Transverse colon (tissue), 4 donors: ENCODE results near the gene SFT2D2. TPM values are rescaled to one million over a fixed set of nuclear protein-coding genes. Genes with fewer than 3 reads are reported as not detected.

Experiments
- DNase-seq: peaks from one replicate; pipeline ENCODE4 v3.0.0-alpha.2; 2019
- H3K27ac ChIP-seq, 4 donors: fragments of 200-600 bp; sonication (generic); 2 replicates each; pipeline ENCODE4 v1.5.1; 2016 to 2018; ENCODE audit warnings: inconsistent platforms in 4 of 4
- H3K27me3 ChIP-seq: fragments of 200-600 bp; sonication (generic); 2 replicates; pipeline ENCODE4 v1.5.1; 2017; ENCODE audit warnings: inconsistent platforms
- H3K36me3 ChIP-seq, 4 donors: fragments of 200-600 bp; sonication (generic); 2 replicates each; pipeline ENCODE4 v1.5.1; 2017 to 2019; ENCODE audit warnings: inconsistent platforms in 4 of 4
- H3K4me1 ChIP-seq, 4 donors: fragments of 200-600 bp; sonication (generic); 2 replicates each; pipeline ENCODE4 v1.5.1; 2017 to 2020; ENCODE audit warnings: inconsistent platforms in 4 of 4
- H3K4me3 ChIP-seq, 4 donors: fragments of 200-600 bp; sonication (generic); 1 replicate in 1 of 4; 2 replicates in 3 of 4; pipeline versions ENCODE4 v1.5.1 to v1.6.1; 2017 to 2019; ENCODE audit warnings: inconsistent platforms in 4 of 4
- H3K9me3 ChIP-seq, 2 donors: fragments of 200-600 bp; sonication (generic); 2 replicates each; pipeline ENCODE4 v1.5.1; 2017 to 2019; ENCODE audit warnings: inconsistent platforms in 2 of 2
- CTCF ChIP-seq, 5 experiments: fragments of 200-600 bp in 3 of 5; fragments of 450-650 bp in 2 of 5; sonication (generic) in 3 of 5; IDR thresholded peaks; 1 replicate in 2 of 5; 2 replicates in 3 of 5; pipeline ENCODE4 v1.5.1; 2016 to 2017; ENCODE audit warnings: antibody characterized with exemption in 5 of 5, inconsistent platforms in 3 of 5, mild to moderate bottlenecking in 2 of 5, moderate library complexity in 1 of 5
- EP300 ChIP-seq: sonication (generic); formaldehyde crosslinking; IDR thresholded peaks from one replicate; pipeline ENCODE4 v1.6.1; 2017; ENCODE audit warnings: antibody characterized with exemption, low read depth
- POLR2A ChIP-seq: fragments of 450-650 bp; IDR thresholded peaks from one replicate; pipeline ENCODE4 v1.6.1; 2016; ENCODE audit warnings: antibody characterized with exemption, mild to moderate bottlenecking, moderate library complexity
- POLR2AphosphoS5 ChIP-seq, 3 donors: sonication (generic); formaldehyde crosslinking; IDR thresholded peaks; one replicate each; pipeline ENCODE4 v1.6.1; 2016; ENCODE audit warnings: antibody characterized with exemption in 3 of 3
- WGBS, 2 donors: methylation state at CpG; one replicate each; pipeline ENCODE4 v1.1.5; 2018; ENCODE audit warnings: low coverage in 1 of 2; 5-methylcytosine and 5-hydroxymethylcytosine counted together
- in situ Hi-C, 4 donors: fragments of 200-750 bp; cut with MboI; loops; one replicate each; pipeline versions ENCODE4 v1.15.0 to v1.15.1; 2017; ENCODE audit warnings: low sequenced_read_pairs in 3 of 4, low pct_ligation_motif_present in 1 of 4, low pct_unique_long_range_greater_than_20kb in 1 of 4
- intact Hi-C: fragments of 100-400 bp; cut with DNase I; formaldehyde crosslinking; loops from one replicate; pipeline ENCODE4 v1.15.1; 2023; ENCODE audit warnings: low total_unique reads
- total RNA-seq, 4 donors: library from RNA; depleted of rRNA; stranded (reverse); fragments of >200 nt; gene quantifications; one replicate each; pipeline ENCODE4 v1.1.0, GENCODE V29; 2016

SFT2D2 gene
- total RNA-seq, 4 donors from 2014 or later: 19.1 to 51.1 (median 38.2) TPM

DNA sequence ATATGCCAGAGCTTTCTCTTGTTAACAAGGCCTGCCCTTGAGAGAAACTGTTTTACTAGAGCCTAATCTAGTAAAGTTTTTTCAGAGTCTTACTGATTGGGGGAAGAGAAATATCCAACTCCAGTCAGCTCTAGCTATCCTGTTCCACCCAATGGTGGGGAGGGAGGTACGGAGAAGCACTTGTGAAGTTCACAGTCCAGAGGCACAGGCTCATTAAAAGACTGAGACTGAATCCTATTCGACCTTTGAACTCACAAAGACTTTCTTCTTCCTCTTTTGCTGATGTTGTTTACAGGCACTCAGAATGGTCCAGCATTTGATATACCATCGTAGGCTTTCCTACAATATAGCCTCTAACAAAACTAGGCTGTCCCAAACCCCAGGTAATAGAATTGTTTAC is 15.5 kb upstream of the SFT2D2 start:
- in situ Hi-C loops (no loop called here), intact Hi-C loops (no loop called here)
- no peak for TF ChIP-seq POLR2A
- TF ChIP-seq POLR2AphosphoS5 (IDR thresholded peaks at IDR 0.05): no peak
- TF ChIP-seq CTCF (IDR thresholded peaks at IDR 0.05): no peak
- no peak for TF ChIP-seq EP300
- H3K36me3 ChIP-seq: no peaks in the 10 kb centered on the region
- WGBS, 2 donors: 55 to 83% methylated on average over 2 to 3 of the region's 3 CpGs
- no peaks in the 10 kb centered on the region for H3K27me3 ChIP-seq
- H3K27ac ChIP-seq: no peak overlapping the region
- H3K9me3 ChIP-seq: no peaks in the 10 kb centered on the region
- no peak overlapping the region for H3K4me3 ChIP-seq
- H3K4me1 ChIP-seq: peaks cover 0 to 5% (median 0%) of the 10 kb centered on the region in 4 donors
- DNase-seq: no peak

- Histone ChIP-seq H3K4me1 (peaks cover 0 to 5% (median 0%) of the 10 kb centered on the region in 4 donors), H3K4me3 (no peak overlapping the region), H3K9me3 (no peaks in the 10 kb centered on the region), H3K27ac (no peak overlapping the region), H3K27me3 (no peaks in the 10 kb centered on the region), H3K36me3 (no peaks in the 10 kb centered on the region)
- intact Hi-C loops: no loop called here
- TF ChIP-seq CTCF (IDR thresholded peaks at IDR 0.05) (no peak), POLR2A (no peak), POLR2AphosphoS5 (IDR thresholded peaks at IDR 0.05) (no peak), EP300 (no peak)
- no peak for DNase-seq
- in situ Hi-C loops: no loop called here
- WGBS, 2 donors: 100% methylated on average over 2 of the region's 2 CpGs
Measured at GRCh38 chr1:168213349-168213748, 12.5 kb upstream of the SFT2D2 start.

- no peak for DNase-seq
- no peaks in the 10 kb centered on the region for H3K27me3 ChIP-seq
- H3K4me3 ChIP-seq: no peak overlapping the region
- intact Hi-C loops (no loop called here), in situ Hi-C loops (no loop called here)
- 87 to 92% methylated on average over 4 of the region's 4 CpGs for WGBS, 2 donors
- no peaks in the 10 kb centered on the region for H3K4me1 ChIP-seq
- TF ChIP-seq CTCF (IDR thresholded peaks at IDR 0.05): no peak
- TF ChIP-seq POLR2AphosphoS5 (IDR thresholded peaks at IDR 0.05): no peak
- no peak for TF ChIP-seq POLR2A
- TF ChIP-seq EP300: no peak
- H3K36me3 ChIP-seq: no peaks in the 10 kb centered on the region
- H3K27ac ChIP-seq: no peak overlapping the region
- no peaks in the 10 kb centered on the region for H3K9me3 ChIP-seq
Measured at GRCh38 chr1:168216171-168216570, 9.6 kb upstream of the SFT2D2 start.

DNA sequence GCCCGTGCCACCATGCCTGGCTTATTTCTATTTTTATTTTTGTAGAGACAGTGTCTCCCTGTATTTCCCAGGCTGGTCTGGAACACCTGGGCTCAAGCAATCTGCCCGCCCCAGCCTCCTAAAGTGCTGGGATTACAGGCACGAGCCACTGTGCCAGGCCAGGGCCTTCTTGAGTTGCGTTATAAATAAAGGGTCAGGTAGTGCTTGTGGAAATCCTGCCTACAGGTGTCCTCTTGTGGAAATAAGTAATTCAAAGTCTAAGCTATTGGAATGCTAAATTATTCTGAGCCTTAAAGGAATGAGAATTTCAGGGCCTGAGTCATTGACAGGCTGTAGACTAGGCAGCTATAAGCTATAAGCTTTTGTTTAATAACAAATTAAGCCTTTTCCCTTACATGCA is 8.1 kb upstream of the SFT2D2 start:
- no peaks in the 10 kb centered on the region for H3K36me3 ChIP-seq
- no peaks in the 10 kb centered on the region for H3K4me1 ChIP-seq
- DNase-seq: no peak
- H3K4me3 ChIP-seq: no peak overlapping the region
- no peaks in the 10 kb centered on the region for H3K27me3 ChIP-seq
- H3K9me3 ChIP-seq: no peaks in the 10 kb centered on the region
- intact Hi-C loops (no loop called here), in situ Hi-C loops (no loop called here)
- no peak overlapping the region for H3K27ac ChIP-seq
- 91 to 100% methylated on average over 1 to 4 of the region's 4 CpGs for WGBS, 2 donors
- TF ChIP-seq CTCF (IDR thresholded peaks at IDR 0.05) (no peak), EP300 (no peak), POLR2A (no peak), POLR2AphosphoS5 (IDR thresholded peaks at IDR 0.05) (no peak)
